Kidney capillary endothelial cell (primary cell): Measurements from ENCODE around the gene RPL26.
"Not testable (repeated sequence)": the region's sequence is repeated elsewhere in the genome, so short reads cannot be mapped to it uniquely, and the experiment has no call there.

Experiments used
- DNase-seq: peaks from one replicate; pipeline ENCODE4 v3.0.0-alpha.2; 2018; ENCODE audit warnings: low spot score

Gene RPL26

DNA sequence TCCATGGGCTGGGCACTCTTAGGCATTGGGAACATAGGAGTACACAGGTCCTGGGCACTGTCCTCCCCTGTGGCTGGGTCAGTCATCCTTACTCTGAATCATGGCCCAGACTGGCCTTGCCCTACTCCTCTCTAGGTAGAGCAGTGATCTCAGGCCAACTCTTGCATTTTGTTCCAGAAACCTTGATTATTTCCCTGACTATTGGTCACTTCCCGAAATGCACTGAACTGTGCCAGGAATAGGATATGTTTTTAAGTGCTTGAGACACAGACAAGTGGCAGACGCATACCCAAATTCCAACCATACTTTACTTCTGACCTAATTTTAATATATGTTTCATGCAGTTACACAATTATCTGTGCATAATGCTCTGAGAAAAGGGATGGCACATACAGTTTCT, 16.8 kb downstream of the RPL26 start:
- DNase-seq, result peak; percentile 59

DNA sequence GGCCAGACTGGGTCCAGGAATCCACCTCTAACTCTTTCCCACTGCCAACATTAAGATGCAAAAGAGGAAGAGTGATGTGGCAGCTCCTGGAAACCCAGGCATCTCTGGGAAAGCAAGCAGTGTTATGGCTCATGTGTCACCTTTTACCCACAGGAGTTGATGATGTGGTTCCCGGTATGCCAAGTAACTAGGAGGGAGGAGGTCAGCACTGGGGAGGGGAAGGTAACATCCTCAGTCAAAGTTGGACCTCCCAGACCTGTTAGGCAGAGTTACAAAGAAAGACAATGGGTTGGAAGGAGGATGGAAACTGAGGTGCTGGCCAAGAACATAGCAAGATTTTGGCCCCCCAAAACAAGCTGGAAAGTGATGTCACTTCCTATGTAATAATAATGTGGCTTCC, 17.9 kb downstream of the RPL26 start:
- DNase-seq, result no peak

DNA sequence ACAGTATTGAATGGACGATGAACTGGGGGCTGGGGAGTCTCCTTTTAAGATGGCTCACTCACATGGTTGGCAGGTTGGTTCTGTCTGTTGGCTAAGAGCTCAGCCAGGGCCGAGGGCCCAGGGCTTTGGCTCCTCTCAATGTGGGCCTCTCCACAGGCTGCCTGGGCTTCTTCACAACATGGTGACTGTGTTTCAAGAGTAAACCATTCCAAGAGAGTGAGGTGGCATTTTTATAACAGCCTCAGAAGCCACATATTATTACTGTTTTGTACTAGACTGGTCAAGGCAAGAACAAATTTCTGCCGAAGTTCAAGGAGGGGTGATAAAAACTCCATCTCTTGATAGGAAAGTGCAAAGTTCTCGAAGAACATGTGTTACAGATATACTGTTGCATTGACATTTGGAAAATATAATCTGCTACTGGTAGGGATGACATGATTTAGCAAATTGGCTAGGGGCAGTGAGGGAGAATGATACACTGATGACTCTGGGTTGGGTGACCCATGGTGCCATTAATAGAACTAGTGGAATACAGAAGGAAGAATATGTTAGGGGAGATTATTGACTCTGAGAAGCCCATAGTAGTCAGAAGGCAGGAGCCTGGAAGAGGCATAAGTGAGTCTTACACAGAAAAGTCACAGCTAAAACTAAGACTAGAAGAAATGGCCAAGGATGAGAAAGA, 20.2 kb downstream of the RPL26 start:
- no peak for DNase-seq

DNA sequence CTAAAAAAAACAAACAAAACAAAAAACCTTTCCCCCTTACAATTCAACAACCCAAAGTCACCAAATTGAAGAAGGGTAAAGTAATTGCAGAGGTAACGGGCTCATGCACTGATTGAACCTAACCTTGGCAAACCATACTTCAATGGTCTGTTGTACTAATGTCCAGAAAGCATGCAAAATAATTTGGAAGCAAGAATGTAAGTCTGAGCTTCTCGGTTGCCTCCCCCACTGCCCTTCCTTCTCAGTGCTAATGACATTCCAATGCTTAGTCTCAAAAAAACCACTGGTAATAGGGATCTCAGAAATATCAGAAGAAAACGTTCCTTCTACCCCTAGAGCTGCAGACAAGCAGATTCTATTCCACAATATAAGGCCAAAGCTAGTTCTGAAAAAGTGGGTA, 22.2 kb downstream of the RPL26 start:
- DNase-seq, result peak; percentile 36

DNA sequence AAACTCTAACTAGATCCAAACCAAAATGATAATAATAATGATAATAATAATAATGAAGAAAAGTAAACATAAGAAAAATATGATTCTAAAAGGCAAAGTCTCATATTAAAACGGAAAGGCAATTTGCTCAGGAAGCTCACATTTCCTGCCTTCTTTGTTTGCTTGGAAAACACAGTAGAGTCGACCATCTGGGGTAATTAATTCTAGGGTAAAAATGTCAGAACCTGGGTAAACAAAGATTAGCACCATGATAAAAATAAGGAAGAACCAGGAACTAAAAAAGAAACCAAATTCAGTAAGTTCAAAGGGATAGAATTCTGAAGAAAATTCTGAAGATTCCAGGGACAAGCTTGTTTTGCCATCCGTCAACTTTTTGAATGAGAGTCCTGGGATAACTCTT, 22.7 kb downstream of the RPL26 start:
- DNase-seq, result peak; percentile 59

DNA sequence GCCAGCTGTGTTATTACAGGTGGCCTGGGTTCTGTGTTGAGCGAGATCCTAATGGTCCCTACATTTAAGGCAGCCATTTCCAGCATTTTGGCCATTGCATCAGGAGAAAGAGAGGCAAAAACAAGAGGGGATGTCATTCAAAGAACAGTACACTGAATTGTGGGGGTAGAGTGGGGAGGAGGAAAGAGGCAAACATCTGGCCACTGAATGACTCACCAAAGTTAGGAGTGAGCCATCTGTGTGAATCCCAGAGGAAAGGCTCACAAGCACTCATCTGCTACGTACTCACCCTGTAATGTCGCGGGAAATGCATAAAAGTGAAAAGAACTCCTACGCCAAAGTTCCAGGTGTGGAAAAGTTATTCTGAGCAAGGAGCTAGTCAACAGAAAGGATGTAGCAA, 23.2 kb downstream of the RPL26 start:
- peak; percentile 96 for DNase-seq

DNA sequence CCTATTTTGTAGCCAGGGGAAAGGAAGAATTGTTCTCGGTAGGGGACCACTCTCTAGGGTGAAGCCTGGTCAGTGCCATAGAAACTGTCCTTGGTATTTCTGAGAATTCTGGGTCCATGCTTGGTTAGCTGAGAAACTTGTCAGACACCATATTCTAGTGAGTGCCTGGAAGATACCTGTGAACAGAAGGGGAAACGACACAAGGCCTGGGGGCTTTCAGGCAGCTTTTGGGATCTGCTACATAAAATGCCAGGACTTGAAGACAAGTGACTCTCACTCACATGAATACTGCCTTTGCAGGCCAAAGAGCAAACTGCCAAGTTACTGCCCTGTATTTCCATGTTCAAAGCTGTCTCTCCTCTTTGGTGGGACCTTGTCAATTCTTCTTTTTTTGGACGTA, 25.1 kb downstream of the RPL26 start:
- no peak for DNase-seq

DNA sequence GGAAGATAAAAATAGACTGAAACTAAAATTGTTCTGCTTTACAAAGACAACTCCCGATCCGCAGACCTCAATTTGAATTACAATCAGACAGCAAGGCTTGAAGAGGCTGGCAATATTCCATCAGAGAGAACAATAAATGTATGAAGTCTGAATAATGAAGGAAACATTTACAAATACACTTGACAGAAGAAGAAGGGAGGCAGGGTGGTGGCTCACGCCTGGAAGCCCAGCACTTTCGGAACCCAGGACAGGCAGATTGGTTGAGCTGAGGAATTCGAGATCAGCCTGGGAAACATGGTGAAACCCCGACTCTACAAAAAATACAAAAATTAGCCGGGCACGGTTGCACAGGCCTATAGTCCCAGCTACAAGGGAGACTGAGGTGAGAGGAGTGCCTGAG, 28.8 kb downstream of the RPL26 start:
- DNase-seq, result no peak

DNA sequence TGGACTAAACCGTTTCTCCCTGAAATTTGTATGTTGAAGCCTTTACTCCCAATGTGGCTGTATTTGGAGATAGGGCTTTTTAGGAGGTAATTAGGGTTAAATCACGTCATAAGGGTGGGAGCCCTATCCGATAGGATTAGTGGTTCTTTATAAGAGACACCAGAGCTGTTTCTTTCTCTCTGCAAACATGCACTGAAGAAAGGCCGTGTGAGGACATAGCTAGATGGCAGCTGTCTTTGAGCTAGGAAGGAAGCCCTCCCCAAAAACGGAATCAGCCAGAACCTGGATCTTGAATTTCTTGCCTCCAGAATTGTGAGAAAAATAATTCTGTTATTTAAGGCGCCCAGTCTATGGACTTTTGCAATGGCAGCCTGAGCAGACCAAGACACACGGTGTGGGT, 29.3 kb downstream of the RPL26 start:
- no peak for DNase-seq

DNA sequence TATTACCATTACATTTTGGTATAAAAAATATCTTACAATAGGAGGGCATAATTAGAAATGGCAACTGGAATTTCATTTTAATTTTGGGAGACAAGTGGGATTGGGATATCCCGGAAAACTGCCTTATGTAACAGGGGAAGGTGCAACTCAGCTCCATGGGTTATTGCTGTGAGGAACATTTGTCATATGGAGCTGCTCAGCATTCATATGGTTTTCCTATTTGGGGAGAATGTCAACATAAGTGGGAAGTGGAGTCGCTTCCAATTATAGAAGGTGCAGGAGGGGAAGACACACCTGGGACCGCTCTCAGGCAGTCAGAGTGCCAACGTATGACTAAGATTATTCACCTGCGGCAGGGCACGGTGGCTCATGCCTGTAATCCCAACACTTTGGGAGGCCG, 32.7 kb downstream of the RPL26 start:
- DNase-seq, result no peak

DNA sequence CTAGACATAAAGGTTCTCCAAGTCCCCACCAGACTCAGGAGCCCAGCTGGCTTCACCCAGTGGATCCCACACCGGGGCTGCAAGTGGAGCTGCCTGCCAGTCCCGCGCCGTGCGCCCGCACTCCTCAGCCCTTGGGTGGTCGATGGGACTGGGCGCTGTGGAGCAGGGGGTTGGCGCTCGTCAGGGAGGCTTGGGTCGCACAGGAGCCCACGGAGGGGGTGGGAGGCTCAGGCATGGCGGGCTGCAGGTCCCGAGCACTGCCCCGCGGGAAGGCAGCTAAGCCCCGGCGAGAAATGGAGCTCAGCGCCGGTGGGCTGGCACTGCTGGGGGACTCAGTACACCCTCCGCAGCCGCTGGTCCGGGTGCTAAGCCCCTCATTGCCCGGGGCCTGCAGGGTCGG, 36.0 kb downstream of the RPL26 start:
- DNase-seq, result not testable (repeated sequence)

DNA sequence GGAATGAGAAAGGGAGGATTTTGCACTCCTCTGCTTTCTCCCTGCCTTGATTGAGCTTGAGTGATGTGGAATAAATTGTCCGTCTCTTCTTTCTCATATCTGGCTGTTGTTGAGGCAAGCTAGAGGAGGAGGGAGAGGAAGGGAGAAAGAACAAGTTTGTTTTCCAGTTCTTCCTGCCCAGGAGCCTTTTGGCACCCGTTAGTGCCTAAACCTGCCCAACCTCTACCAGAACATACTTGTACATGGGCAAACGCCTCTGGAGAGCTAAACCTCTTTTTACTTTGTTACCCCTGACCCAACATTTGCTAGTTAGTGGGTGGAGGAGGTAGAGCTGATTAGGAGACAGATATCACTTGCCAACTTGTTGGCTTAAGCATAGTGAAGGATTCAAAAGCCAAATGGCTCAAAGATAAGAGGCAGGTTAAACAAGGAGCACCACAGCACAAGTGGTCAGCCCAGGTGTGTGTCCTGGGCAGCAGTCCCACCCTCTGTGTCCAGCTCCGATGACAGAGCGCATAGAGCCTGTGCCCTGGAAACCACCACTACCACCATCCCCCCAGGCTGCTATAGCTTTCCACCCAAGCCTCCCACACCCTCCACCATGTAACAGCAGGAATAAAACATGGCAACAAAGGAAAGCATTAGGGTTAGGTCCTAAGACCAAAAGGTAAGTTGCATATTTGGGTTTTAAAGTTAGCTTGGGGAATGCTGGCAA, 36.9 kb downstream of the RPL26 start:
- no peak for DNase-seq

DNA sequence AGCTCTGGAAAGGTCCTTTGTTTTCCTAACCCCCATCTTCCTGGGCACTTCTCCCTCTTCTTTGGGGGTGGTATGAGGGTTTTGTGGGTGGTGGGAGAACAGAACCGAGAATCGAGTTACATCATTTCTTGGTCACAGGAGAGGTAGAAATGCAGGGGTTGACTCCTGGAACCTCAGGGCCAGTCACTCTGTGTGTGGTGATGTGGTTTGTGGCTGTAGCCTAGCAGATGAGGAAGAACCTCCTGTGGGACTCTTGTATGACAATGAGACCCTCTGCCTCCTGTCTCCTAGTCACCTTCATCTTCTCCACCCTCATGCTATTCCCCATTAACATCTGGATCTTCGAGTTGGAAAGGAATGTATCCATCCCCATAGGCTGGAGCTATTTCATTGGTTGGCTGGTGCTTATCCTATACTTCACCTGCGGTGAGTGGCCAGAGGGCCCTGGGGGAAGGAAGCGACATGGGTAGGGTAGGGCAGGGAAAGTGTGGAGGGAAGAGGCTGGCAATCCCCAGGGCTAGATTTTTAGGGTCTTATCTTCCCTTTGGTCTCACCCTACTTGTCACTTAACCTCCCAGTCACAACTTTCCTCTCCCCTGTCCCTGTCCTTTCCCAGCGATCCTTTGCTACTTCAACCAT, 37.8 kb downstream of the RPL26 start:
- DNase-seq, result no peak

DNA sequence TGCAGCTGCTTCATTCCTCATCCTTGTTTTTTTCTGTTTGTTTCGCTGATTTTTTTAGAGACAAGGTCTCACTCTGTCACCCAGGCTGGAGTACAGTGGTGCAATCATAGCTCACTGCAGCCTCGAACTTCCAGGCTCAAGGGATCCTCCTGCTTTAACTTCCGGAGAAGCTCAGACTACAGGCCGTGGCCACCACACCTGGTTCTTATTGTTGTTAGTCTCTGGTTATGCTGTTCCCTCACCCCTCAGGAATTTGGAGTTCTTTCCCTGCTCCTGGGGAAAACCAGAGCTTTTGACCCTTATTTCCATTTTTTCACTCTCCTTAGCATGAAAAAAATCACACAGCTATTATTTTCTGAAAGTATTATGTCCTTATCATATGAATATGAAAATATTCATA, 41.5 kb downstream of the RPL26 start:
- DNase-seq, result no peak

DNA sequence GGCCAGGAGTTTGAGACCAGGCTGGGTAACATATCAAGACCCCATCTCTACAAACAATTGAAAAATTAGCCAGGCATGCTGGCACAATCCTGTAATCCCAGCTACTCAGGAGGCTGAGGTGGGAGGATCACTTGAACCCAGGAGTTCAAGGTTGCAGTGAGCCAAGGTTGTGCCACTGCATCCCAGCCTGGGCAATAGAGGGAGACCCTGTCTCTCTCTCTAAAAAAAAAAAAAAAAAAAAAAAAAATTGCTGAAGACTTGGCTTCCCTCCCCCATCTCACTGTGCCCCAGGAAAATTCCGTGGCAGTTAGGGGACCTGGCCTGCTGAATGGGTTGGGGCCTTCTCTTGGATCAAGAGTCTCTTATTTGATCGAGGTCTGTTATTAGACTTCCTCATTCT, 43.5 kb downstream of the RPL26 start, which contains the start of gene ODF4:
Gene ODF4 (plus strand): TSS at position 301 of the 400 bp plus-strand sequence. CDS start 212 bp downstream, outside the sequence.
- DNase-seq, result no peak

DNA sequence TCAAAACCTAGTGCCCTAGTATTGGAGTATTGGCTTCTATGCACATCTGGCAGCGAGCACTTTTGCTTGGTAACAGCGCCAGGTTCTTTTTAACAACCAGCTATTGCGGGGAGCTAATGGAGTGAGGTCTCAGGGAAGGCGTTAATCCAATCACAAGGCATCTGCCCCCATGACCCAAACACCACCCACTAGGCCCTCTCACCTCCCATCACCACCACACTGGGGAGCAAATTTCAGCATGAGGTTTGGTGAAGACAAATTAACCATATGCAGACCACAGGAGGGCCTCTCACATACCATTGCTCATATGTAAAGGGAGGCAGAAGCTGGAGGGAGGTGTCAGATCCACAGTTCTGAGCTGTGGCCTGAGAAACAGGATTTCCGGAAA, 44.2 kb downstream of the RPL26 start:
- DNase-seq, result no peak

DNA sequence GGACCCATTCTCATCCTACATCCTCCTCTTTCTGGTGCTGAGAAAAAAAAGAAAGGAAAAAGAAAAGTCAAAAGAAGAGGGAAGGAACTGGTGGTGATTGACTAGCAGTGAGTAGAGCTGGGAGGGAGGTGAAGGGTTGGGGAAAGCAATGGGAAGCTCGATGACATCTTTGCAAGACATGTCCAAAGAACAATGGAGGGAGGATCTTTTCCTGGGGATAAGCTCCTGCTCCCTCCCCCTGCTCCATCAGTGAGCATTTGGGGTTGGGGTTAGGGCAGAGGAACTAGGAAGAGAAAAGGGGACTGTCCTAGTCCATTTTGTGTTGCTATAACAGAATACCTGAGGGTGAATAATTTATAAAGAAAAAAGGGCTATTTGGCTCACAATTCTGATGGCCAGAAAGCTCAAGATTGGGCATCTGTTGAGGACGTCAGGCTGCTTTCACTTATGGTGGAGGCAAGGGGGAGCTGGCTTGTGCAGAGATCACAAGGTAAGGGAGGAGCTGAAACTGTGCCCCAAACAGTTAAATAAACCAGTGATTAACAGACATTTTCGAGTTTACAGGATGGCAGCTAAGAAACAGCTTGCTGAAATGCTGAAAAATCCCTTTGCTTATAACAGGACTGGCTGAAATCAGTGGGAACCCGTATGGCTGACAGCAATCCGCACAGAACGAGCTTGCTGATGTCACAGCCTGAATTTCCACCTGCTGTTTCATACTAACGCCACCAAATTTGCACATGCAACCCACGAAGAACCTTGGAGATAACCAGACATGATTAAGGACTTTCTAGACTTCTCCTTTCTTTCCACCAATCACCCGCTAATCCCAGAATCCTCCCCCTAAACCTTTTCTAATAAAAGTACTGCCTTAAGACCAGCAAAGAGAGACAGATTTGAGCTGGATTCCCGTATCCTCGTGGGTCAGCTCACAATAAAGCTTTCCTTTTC, 44.9 kb downstream of the RPL26 start:
- no peak for DNase-seq

DNA sequence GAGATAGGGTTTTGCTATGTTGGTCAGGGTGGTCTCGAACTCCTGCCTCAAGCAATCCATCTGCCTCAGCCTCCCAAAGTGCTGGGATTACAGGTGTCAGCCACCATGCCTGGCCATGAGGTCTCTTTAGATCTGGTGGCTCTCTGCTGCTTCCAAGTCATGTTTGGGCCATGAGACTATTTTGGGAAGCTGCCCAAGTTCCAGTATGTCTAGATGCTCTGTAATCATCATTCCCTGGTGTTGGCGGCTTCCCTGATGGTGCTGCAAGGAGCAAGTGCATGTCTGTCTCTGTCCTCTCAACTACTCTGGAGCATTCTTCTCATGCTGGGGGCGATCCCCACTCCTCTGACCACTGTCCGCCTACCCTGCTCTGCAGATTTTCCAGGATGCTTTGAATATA, 49.7 kb downstream of the RPL26 start:
- no peak for DNase-seq

DNA sequence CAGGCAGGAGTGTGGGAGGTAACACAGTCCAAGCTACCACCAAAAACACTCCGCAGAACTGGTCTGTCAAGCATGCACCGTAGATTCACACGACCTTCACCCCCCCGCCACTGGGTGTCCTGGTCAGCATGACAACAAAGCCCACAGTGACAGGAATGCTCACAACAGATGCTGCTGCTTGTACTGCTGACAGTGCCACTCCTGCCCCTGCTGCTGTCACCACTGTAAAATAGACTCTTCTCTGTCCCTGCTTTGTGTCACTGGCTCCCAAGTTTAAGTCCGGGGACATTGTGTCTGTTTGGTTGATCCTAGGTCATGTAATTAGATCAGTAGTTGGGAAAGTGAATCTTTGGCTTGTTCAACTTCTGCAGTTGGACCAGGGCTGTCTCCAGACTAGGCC, 50.3 kb downstream of the RPL26 start:
- no peak for DNase-seq

DNA sequence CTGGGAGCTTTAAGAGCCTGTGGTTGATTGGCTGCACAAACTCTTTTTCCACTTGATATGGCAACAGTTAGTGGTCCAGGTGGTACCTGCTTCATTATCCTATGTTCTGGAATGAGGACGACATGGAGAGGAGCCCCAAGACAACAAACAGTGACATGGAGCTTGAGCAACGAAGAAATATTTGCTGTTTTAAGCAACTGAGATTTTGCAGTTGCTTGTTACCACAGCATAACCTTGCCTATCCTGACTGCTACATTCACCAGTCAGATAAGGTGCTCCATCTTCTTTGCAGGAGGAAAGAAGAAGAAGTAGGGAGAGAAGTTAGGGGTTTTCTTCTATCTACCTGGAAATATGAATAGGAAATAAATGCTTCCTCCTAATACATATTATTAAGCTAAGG, 50.9 kb downstream of the RPL26 start:
- DNase-seq, result no peak
